Measurements from ENCODE around the gene LITAF.

Gene LITAF

GRCh38 chr16:11550791-11551498, 35.8 kb downstream of the LITAF start:
- no peak for DNase-seq

GRCh38 chr16:11547118-11547916, 39.4 kb downstream of the LITAF start:
- DNase-seq: peak; percentile 53 to 89

GRCh38 chr16:11546608-11547061, 40.1 kb downstream of the LITAF start:
- DNase-seq: peak in 1 of 2 donors; percentile 62

- DNase-seq: no peak
Observed at GRCh38 chr16:11543661-11544393, 42.9 kb downstream of the LITAF start.

GRCh38 chr16:11542069-11542744, 44.5 kb downstream of the LITAF start:
- DNase-seq: no peak

- no peak for DNase-seq
Observed at GRCh38 chr16:11539641-11540050, 47.1 kb downstream of the LITAF start.

GRCh38 chr16:11538880-11539279, 47.8 kb downstream of the LITAF start:
- no peak for DNase-seq

- no peak for DNase-seq
Observed at GRCh38 chr16:11536104-11536866, 50.4 kb downstream of the LITAF start.

GRCh38 chr16:11535494-11535893, 51.2 kb downstream of the LITAF start:
- no peak for DNase-seq

- DNase-seq: no peak
Observed at GRCh38 chr16:11534262-11534661, 52.5 kb downstream of the LITAF start.

GRCh38 chr16:11533588-11533987, 53.1 kb downstream of the LITAF start:
- no peak for DNase-seq

- no peak for DNase-seq
Observed at GRCh38 chr16:11530171-11530940, 56.4 kb downstream of the LITAF start.

GRCh38 chr16:11529285-11529684, 57.4 kb downstream of the LITAF start:
- DNase-seq: no peak

GRCh38 chr16:11528053-11528452, 58.7 kb downstream of the LITAF start:
- no peak for DNase-seq

- DNase-seq: no peak
Observed at GRCh38 chr16:11526655-11527350, 59.9 kb downstream of the LITAF start.

- DNase-seq: no peak
Observed at GRCh38 chr16:11524098-11524760, 62.5 kb downstream of the LITAF start.

- DNase-seq: no peak
Observed at GRCh38 chr16:11521055-11521454, 65.7 kb downstream of the LITAF start.

- DNase-seq: no peak
Observed at GRCh38 chr16:11520442-11520841, 66.3 kb downstream of the LITAF start.

- no peak for DNase-seq
Observed at GRCh38 chr16:11517961-11518360, 68.8 kb downstream of the LITAF start.

All from hippocampal formation (tissue), 2 donors.